Nephron progenitor cell (in vitro differentiated cells): Measurements from ENCODE around the gene FGGY.
"Not testable (repeated sequence)": the region's sequence is repeated elsewhere in the genome, so short reads cannot be mapped to it uniquely, and the experiment has no call there.

Experiments used
- DNase-seq: peaks from one replicate; pipeline ENCODE4 v3.0.0; 2021
- H3K27ac Mint-ChIP-seq: 2 replicates; pipeline ENCODE4 v1.8.0; 2021; ENCODE audit warnings: mild to moderate bottlenecking, moderate library complexity, mixed read lengths
- H3K27me3 Mint-ChIP-seq: 2 replicates; pipeline ENCODE4 v1.8.0; 2021; ENCODE audit warnings: mild to moderate bottlenecking, low read depth, mixed read lengths; ENCODE audit not compliant: poor library complexity
- H3K36me3 Mint-ChIP-seq: 2 replicates; pipeline ENCODE4 v1.8.0; 2021; ENCODE audit warnings: low read depth, mixed read lengths
- H3K4me1 Mint-ChIP-seq: 2 replicates; pipeline ENCODE4 v1.8.0; 2021; ENCODE audit warnings: mixed read lengths
- H3K4me3 Mint-ChIP-seq: 2 replicates; pipeline ENCODE4 v1.8.0; 2021; ENCODE audit warnings: mild to moderate bottlenecking, moderate library complexity, mixed read lengths
- H3K9me3 Mint-ChIP-seq: 2 replicates; pipeline ENCODE4 v1.8.0; 2021; ENCODE audit warnings: mild to moderate bottlenecking, moderate library complexity, mixed read lengths
- CTCF ChIP-seq: fragments of 200-600 bp; sonication (generic); IDR thresholded peaks from 2 replicates; pipeline ENCODE4 v1.5.0; 2021; ENCODE audit warnings: antibody characterized with exemption

FGGY gene

GRCh38 chr1:59296358-59297256 lies at the start of gene FGGY:
TSS of gene FGGY (plus strand) at chr1:59297094. CDS start at chr1:59321550, 24,456 bp downstream.
- Mint-ChIP-seq H3K9me3 (peaks cover 27% of the 10 kb centered on the region), H3K27ac (peak within 1 kb of the TSS; percentile 93), H3K27me3 (peaks cover 4% of the 10 kb centered on the region), H3K4me1 (peaks cover 37% of the 10 kb centered on the region), H3K4me3 (peak within 1 kb of the TSS; percentile 85), H3K36me3 (peaks cover 29% of the 10 kb centered on the region)
- DNase-seq: peak; percentile 88
- TF ChIP-seq CTCF: no peak

- Mint-ChIP-seq H3K27ac (no peak overlapping the region), H3K36me3 (peaks cover 15% of the 10 kb centered on the region), H3K9me3 (peaks cover 60% of the 10 kb centered on the region), H3K4me1 (peaks cover 16% of the 10 kb centered on the region), H3K4me3 (no peak overlapping the region), H3K27me3 (no peaks in the 10 kb centered on the region)
- DNase-seq: no peak
- TF ChIP-seq CTCF: no peak
Measured at GRCh38 chr1:59248758-59249157, 48.1 kb upstream of the FGGY start.

- Mint-ChIP-seq H3K36me3 (peaks cover 15% of the 10 kb centered on the region), H3K27me3 (no peaks in the 10 kb centered on the region), H3K4me1 (peaks cover 16% of the 10 kb centered on the region), H3K9me3 (peaks cover 56% of the 10 kb centered on the region), H3K27ac (peak overlapping the region; percentile 50), H3K4me3 (no peak overlapping the region)
- DNase-seq: no peak
- TF ChIP-seq CTCF: no peak
Measured at GRCh38 chr1:59249396-59250137, 47.3 kb upstream of the FGGY start.

- Mint-ChIP-seq H3K9me3 (peaks cover 44% of the 10 kb centered on the region), H3K36me3 (peaks cover 15% of the 10 kb centered on the region), H3K4me1 (peaks cover 16% of the 10 kb centered on the region)
- not testable (repeated sequence) for H3K27ac Mint-ChIP-seq, H3K27me3 Mint-ChIP-seq, DNase-seq, H3K4me3 Mint-ChIP-seq
Measured at GRCh38 chr1:59251061-59251460, 45.8 kb upstream of the FGGY start.

GRCh38 chr1:59256429-59256828 lies 40.5 kb upstream of the FGGY start:
- not testable (repeated sequence) for DNase-seq, H3K27me3 Mint-ChIP-seq, H3K36me3 Mint-ChIP-seq, H3K4me3 Mint-ChIP-seq, H3K27ac Mint-ChIP-seq, H3K9me3 Mint-ChIP-seq
- H3K4me1 Mint-ChIP-seq: peaks cover 11% of the 10 kb centered on the region

GRCh38 chr1:59258412-59259032 lies 38.4 kb upstream of the FGGY start:
- Mint-ChIP-seq H3K27ac (no peak overlapping the region), H3K36me3 (no peaks in the 10 kb centered on the region), H3K4me3 (no peak overlapping the region), H3K4me1 (peaks cover 18% of the 10 kb centered on the region), H3K9me3 (no peaks in the 10 kb centered on the region), H3K27me3 (no peaks in the 10 kb centered on the region)
- no peak for TF ChIP-seq CTCF
- DNase-seq: no peak
